Breast epithelium (tissue), 4 donors: ENCODE measurements around the gene FUT7. TPM values are rescaled to one million over a fixed set of nuclear protein-coding genes. Genes with fewer than 3 reads are reported as not detected.

ENCODE experiments used
- DNase-seq, 2 donors: peaks; one replicate each; pipeline ENCODE4 v3.0.0-alpha.2; 2019; ENCODE audit warnings: low spot score in 2 of 2
- H3K27ac ChIP-seq, 2 donors: fragments of 200-600 bp; sonication (generic) in 1 of 2; one replicate each; pipeline ENCODE4 v1.5.1; 2016 to 2019; ENCODE audit warnings: mild to moderate bottlenecking in 1 of 2
- H3K27me3 ChIP-seq, 2 donors: fragments of 200-600 bp; sonication (generic) in 1 of 2; one replicate each; pipeline versions ENCODE4 v1.5.1 to v1.6.0; 2017 to 2019; ENCODE audit warnings: control low read depth in 1 of 2, mild to moderate bottlenecking in 1 of 2
- H3K36me3 ChIP-seq: fragments of 200-600 bp; one replicate; pipeline ENCODE4 v1.5.1; 2019
- H3K4me1 ChIP-seq, 2 donors: fragments of 200-600 bp; sonication (generic); one replicate each; pipeline ENCODE4 v1.5.1; 2016 to 2019; ENCODE audit warnings: control low read depth in 1 of 2
- H3K4me3 ChIP-seq, 3 donors: fragments of 200-600 bp; sonication (generic); 1 replicate in 2 of 3; 2 replicates in 1 of 3; pipeline ENCODE4 v1.5.1; 2016 to 2019; ENCODE audit warnings: mild to moderate bottlenecking in 3 of 3, moderate library complexity in 2 of 3
- H3K9me3 ChIP-seq, 2 donors: fragments of 200-600 bp; sonication (generic) in 1 of 2; one replicate each; pipeline ENCODE4 v1.5.1; 2016 to 2019; ENCODE audit warnings: control low read depth in 1 of 2
- POLR2A ChIP-seq: fragments of 450-650 bp; IDR thresholded peaks from one replicate; pipeline ENCODE4 v1.6.1; 2016; ENCODE audit warnings: antibody characterized with exemption, mild to moderate bottlenecking, moderate library complexity
- POLR2AphosphoS5 ChIP-seq, 3 donors: sonication (generic); formaldehyde crosslinking; IDR thresholded peaks; one replicate each; pipeline ENCODE4 v1.6.1; 2017; ENCODE audit warnings: antibody characterized with exemption in 3 of 3
- intact Hi-C: fragments of 100-400 bp; cut with DNase I; formaldehyde crosslinking; loops from one replicate; pipeline ENCODE4 v1.15.1; 2023; ENCODE audit warnings: low total_unique reads
- total RNA-seq, 3 donors: library from RNA; depleted of rRNA; stranded (reverse); fragments of >200 nt; gene quantifications; one replicate each; pipeline ENCODE4 v1.1.0, GENCODE V29; 2016
- TF ChIP-seq, protein P1 (sequence below), 3 donors: fragments of 450-650 bp; IDR thresholded peaks; one replicate each; pipeline ENCODE4 v1.5.1; 2016 to 2017; ENCODE audit warnings: antibody characterized with exemption in 3 of 3, mild to moderate bottlenecking in 3 of 3, moderate library complexity in 3 of 3

Gene FUT7
- total RNA-seq, 3 donors from 2014 or later = not detected

DNA sequence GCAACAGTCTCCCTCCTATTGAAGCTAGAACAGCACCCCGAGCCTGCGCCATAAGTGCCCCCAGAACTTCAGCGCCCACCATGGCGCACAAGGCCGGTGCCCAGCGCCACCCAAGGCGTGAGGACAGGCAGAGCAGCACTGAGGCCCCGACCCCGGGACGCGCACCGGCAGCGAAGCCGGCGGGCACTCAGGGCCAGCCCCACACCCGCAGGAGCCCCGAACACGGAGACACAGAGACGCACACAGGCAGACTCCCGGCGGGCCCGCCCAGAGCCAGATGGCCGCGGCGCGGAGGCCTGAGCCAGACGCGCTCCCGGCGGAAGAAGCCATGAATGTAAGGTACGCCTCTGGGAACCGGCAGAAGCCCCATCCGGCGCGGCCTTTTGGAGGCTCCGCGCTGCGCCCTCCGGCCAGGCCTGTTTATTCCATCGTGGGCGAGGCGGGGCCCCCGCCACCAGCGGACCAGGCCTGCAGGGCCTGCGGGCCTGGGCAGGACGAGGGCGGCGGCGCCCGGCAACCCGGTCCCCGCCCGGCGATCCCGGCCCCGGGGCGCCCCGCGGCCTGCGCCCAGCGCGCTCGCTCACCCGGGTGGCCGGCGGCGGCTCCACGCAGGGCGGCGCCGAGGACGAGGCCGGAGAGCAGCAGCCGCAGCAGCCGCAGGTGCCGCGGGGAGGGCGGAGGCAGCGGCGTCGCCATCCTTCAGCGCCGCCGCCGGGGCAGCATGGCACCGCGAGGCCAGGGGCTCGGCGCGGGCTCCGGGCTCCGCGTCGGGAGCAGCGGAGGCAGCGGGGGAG, 13.6 kb upstream of the FUT7 start:
- Histone ChIP-seq H3K4me1 (peaks cover 10 to 12% of the 10 kb centered on the region in 2 donors), H3K36me3 (no peaks in the 10 kb centered on the region), H3K4me3 (peak overlapping the region; percentile 60 to 91 (median 64)), H3K27me3 (peaks cover 5 to 24% of the 10 kb centered on the region in 2 donors), H3K9me3 (no peaks in the 10 kb centered on the region), H3K27ac (peak overlapping the region in 1 of 2 donors; percentile 49)
- intact Hi-C loops = no loop called here
- no peak for TF ChIP-seq POLR2A
- TF ChIP-seq, protein P1, sequence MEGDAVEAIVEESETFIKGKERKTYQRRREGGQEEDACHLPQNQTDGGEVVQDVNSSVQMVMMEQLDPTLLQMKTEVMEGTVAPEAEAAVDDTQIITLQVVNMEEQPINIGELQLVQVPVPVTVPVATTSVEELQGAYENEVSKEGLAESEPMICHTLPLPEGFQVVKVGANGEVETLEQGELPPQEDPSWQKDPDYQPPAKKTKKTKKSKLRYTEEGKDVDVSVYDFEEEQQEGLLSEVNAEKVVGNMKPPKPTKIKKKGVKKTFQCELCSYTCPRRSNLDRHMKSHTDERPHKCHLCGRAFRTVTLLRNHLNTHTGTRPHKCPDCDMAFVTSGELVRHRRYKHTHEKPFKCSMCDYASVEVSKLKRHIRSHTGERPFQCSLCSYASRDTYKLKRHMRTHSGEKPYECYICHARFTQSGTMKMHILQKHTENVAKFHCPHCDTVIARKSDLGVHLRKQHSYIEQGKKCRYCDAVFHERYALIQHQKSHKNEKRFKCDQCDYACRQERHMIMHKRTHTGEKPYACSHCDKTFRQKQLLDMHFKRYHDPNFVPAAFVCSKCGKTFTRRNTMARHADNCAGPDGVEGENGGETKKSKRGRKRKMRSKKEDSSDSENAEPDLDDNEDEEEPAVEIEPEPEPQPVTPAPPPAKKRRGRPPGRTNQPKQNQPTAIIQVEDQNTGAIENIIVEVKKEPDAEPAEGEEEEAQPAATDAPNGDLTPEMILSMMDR (IDR thresholded peaks at IDR 0.05) = no peak
- TF ChIP-seq POLR2AphosphoS5 (IDR thresholded peaks at IDR 0.05) = no peak
- DNase-seq = no peak

- Histone ChIP-seq H3K4me1 (peaks cover 10 to 12% of the 10 kb centered on the region in 2 donors), H3K4me3 (peak overlapping the region; percentile 60 to 91 (median 64)), H3K9me3 (no peaks in the 10 kb centered on the region), H3K27me3 (peaks cover 5 to 23% of the 10 kb centered on the region in 2 donors), H3K27ac (peak overlapping the region in 1 of 2 donors; percentile 66), H3K36me3 (no peaks in the 10 kb centered on the region)
- TF ChIP-seq POLR2A (no peak), POLR2AphosphoS5 (IDR thresholded peaks at IDR 0.05) (peak in 1 of 3 donors; percentile 31)
- TF ChIP-seq, protein P1 (IDR thresholded peaks at IDR 0.05) = no peak
- intact Hi-C loops = no loop called here
- DNase-seq = no peak
Measured at GRCh38 chr9:137044502-137045177, 12.8 kb upstream of the FUT7 start.

DNA sequence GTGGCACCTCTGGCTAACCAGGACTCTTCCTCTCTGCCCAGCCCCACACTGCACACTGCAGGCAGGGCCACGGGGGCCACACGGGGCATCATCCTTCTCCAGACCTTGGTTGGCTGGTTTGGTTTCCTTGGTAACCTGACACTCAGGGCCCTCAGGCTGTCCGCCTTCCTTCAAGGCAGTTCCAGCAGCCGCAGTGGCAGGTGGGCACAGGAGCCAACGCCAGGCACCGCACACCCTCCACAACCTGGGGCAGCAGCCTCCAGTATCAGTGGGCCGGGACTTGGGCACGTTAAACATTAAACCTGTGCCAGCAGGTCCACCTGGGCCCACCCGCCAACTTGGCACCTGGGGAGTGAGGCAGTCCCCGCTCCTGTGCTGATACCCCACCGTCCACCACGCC, 12.1 kb upstream of the FUT7 start:
- intact Hi-C loops = no loop called here
- Histone ChIP-seq H3K4me1 (peaks cover 10 to 12% of the 10 kb centered on the region in 2 donors), H3K36me3 (no peaks in the 10 kb centered on the region), H3K27ac (peak overlapping the region in 1 of 2 donors; percentile 66), H3K9me3 (no peaks in the 10 kb centered on the region), H3K4me3 (peak overlapping the region; percentile 28 to 91 (median 64)), H3K27me3 (peaks cover 5 to 17% of the 10 kb centered on the region in 2 donors)
- TF ChIP-seq, protein P1 (IDR thresholded peaks at IDR 0.05) = no peak
- TF ChIP-seq POLR2AphosphoS5 (IDR thresholded peaks at IDR 0.05) = no peak
- no peak for TF ChIP-seq POLR2A
- DNase-seq = no peak

GRCh38 chr9:137042751-137043727, 11.2 kb upstream of the FUT7 start:
- H3K27ac ChIP-seq = peak overlapping the region in 1 of 2 donors; percentile 66
- H3K9me3 ChIP-seq = no peaks in the 10 kb centered on the region
- H3K27me3 ChIP-seq = peaks cover 0 to 11% of the 10 kb centered on the region in 2 donors
- H3K36me3 ChIP-seq = no peaks in the 10 kb centered on the region
- H3K4me3 ChIP-seq = peak overlapping the region; percentile 15 to 91 (median 28)
- H3K4me1 ChIP-seq = peaks cover 10 to 12% of the 10 kb centered on the region in 2 donors
- no peak for DNase-seq
- intact Hi-C loops = no loop called here
- TF ChIP-seq POLR2A (no peak), POLR2AphosphoS5 (IDR thresholded peaks at IDR 0.05) (no peak)
- TF ChIP-seq, protein P1 (IDR thresholded peaks at IDR 0.05) = no peak
